8988T (cell line): ENCODE data around the gene ZNF701.
"Not testable (repeated sequence)": the region's sequence is repeated elsewhere in the genome, so short reads cannot be mapped to it uniquely, and the experiment has no call there.

Experiments used
- DNase-seq: peaks from one replicate; pipeline ENCODE4 v3.0.0; 2011

The ZNF701 gene

GRCh38 chr19:52566588-52566987 lies 3.5 kb upstream of the ZNF701 start:
- DNase-seq = no peak

GRCh38 chr19:52567921-52568320 lies 2.2 kb upstream of the ZNF701 start:
- DNase-seq = no peak

GRCh38 chr19:52569638-52569999 lies 468 bp upstream of the ZNF701 start:
- DNase-seq = not testable (repeated sequence)

DNA sequence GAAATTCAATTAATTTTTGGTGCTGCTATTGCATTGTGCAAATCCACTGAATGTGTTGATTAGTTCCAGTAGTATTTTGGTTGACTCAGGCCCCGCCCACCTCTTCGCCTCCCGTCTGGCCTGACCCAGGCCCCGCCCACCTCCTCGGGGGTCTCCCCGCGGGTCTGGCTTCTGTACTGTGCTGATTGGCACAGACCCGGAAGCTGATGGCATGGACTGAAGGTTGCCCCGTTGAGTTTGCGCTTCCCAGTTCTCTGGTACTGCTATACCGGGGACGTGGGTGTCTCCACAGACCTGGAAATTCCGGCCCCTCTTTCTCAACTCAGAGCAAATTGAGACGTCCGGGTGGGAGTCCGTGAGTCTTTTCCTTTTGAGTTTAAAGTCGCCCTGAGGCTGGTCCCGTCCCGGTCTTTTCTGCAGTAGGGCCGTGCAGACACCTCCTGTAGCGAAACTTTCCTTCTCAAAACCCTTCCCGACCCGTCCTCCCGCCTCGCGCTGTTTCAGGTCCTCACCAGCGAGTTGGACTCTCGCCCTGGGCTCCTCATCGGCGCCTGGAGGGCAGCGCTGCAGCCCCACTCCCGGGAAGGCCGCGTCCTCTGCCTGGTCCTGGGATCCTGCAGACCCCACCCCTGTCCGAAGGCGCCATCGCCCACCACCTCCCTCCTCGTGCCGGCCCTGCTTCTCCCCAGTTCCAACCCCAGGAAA lies 14.8 kb downstream of the ZNF701 start:
- DNase-seq = no peak

DNA sequence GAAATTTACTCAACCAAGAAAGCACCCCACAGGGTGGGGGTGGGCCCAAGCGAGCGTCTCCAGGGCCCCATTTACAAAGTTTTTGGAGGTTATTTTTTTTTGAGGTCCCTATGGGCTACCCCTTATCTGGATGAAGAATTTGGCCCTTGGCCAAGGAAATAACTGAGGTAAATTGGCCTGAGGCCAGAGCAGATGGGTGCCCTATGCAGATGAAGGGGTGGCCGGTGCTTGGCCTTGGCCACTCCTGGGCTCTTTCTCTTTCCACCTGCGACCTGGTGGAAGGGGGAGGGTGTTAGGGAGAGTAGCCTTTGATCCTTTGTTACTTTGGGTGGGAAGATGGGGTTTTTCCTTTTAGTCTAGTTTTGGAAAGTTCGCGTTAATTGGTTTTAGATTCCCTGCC lies 15.5 kb downstream of the ZNF701 start:
- no peak for DNase-seq

DNA sequence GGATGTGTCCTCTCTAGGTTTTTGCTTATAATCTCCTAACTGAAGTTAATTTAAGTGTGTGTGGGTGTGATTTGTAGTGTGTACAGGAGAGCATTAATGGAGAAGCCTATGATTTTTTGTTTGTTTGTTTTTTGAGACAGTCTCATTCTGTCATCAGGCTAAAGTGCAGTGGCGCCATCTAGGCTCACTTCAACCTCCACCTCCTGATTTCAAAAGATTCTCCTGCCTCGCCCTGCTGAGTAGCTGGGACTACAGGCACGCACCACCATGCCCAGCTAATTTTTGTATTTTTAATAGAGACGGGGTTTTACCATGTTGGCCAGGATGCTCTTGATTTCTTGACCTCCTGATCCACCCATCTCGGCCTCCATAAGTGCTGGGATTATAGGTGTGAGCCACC lies 20.6 kb downstream of the ZNF701 start:
- no peak for DNase-seq

- no peak for DNase-seq
Observed at GRCh38 chr19:52592301-52592700, 22.2 kb downstream of the ZNF701 start.

- DNase-seq = not testable (repeated sequence)
Observed at GRCh38 chr19:52593441-52593840, 23.4 kb downstream of the ZNF701 start.

DNA sequence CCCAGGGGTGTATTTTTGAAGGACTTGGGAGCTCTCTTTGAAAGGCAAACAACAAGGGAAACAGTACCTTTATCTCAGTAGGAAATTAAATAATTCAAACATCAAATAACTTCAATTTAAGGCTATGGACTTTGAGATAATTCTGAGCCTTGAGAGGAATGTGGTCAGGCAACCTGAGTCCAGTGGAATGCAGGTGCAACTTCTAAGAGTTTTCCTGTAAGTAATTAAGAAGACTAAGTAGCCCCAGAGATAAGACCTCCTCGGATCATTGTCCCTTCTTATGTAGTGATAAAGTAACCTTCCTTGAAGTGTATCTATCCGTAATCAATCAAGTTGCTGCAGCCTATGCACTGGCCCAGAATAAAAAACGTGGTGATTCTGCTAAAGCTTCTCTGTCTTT lies 29.2 kb downstream of the ZNF701 start:
- DNase-seq = no peak

GRCh38 chr19:52600639-52601024 lies 30.5 kb downstream of the ZNF701 start:
- DNase-seq = no peak

DNA sequence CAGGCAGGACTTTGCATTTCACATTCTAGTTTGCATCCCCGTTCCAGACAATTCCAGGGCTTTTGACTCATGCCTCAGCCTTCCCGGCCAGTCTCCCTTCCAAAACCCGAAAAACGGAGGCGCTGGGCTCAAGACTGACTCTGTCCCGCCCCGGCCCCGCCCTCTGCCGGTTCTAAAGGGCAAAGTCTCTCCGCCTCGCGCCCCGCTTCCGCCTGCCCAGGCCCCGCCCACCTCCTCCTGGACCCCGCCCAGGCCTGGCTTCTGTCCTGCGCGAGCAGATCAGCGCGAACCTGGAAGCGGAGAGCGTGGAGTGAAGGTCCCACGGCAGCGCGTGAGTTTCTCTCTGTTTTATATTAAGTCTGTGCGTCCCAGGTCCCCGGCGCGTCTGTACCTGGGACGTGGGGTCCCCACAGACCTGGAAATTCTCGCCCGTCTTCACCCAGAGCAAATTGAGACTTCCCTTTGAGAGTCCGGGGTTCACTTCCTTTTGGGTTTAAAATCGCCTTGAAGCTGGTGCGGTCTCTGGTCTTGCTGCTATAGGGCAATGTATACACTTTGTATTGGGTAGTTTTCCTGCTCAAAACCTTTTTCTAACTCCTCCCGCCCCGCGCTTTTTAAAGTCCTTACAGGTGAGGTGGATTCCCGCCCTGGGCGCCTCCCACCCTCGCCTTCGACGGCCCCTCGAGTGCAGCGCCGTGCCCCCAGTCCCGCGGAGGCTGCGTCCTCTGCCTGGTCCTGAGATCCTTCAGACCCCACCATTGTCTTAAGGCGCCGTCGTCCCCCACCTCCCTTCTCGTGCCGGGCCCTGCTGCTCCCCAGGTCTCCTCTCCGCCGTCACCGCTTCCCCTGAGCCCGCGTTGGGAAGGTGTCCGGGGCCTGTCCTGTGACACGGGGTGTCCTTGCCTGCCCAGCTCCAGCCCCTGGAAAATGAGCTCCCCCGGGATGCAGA lies 31.2 kb downstream of the ZNF701 start:
- DNase-seq = peak; percentile 60

DNA sequence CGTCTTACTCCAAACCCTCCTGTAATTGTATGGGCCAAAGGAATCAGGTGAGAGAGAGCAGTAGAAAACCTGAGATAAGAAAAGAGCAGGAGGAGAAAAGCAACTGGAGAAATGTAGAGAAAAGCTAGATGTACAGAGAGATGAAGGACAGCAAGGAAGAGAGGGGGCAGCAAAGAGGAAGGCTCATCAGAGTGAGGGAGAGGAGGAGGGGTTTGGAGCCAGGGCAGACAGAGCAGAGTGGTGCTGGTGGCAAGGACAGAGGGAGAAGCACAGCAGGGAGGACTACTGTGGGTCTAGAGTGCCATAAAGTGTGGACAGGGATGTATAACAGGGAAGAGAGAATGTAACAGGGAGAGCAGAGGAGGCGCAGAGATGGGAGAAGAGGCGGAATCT lies 31.9 kb downstream of the ZNF701 start:
- DNase-seq = not testable (repeated sequence)

GRCh38 chr19:52602941-52603340 lies 32.9 kb downstream of the ZNF701 start:
- no peak for DNase-seq

DNA sequence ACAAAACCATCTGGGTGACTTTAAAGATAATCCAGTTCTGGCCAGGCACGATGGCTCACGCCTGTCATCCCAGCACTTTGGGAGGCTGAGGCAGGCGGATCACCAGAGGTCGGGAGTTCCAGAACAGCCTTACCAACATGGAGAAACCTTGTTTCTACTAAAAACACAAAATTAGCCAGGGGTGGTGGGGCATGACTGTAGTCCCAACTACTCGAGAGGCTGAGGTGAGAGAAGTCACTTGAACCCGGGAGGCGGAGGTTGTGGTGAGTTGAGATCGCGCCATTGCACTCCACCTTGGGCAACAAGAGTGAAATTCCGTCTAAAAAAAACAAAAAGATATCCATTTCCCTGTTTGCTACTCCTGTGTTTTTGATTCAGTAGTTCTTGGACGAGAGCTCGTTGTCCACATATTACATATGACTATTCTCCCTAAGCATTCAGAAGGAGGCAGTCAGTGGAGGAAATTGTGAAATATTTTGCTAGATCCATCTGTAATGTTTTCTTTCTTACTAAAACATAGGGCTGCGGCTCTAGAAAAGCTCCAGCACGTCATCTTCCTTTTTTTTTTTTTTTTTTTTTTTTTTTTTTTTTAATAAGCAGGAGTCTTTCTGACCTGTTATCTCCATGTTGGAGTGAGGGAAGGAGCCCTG lies 33.6 kb downstream of the ZNF701 start:
- DNase-seq = no peak

GRCh38 chr19:52613299-52613906 lies 43.3 kb downstream of the ZNF701 start:
- DNase-seq = no peak

GRCh38 chr19:52621376-52621775 lies 51.3 kb downstream of the ZNF701 start:
- DNase-seq = no peak

GRCh38 chr19:52622261-52622660 lies 52.2 kb downstream of the ZNF701 start:
- DNase-seq = no peak

GRCh38 chr19:52626915-52627314 lies 56.8 kb downstream of the ZNF701 start:
- no peak for DNase-seq

DNA sequence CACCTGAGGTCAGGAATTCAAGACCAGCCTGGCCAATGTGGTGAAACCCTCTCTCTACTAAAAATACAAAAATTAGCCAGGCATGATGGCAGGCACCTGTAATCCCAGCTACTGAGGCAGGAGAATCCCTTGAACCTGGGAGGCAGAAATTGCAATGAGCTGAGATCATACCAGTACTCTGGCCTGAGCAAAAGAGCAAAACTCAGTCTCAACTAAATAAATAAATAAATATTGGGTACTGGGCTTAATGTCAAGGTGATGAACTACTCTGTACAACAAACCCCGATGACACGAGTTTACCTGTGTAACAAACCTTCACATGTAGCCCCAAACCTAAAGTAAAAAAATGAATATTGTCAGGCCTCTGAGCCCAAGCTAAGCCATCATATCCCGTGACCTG lies 57.4 kb downstream of the ZNF701 start:
- not testable (repeated sequence) for DNase-seq

DNA sequence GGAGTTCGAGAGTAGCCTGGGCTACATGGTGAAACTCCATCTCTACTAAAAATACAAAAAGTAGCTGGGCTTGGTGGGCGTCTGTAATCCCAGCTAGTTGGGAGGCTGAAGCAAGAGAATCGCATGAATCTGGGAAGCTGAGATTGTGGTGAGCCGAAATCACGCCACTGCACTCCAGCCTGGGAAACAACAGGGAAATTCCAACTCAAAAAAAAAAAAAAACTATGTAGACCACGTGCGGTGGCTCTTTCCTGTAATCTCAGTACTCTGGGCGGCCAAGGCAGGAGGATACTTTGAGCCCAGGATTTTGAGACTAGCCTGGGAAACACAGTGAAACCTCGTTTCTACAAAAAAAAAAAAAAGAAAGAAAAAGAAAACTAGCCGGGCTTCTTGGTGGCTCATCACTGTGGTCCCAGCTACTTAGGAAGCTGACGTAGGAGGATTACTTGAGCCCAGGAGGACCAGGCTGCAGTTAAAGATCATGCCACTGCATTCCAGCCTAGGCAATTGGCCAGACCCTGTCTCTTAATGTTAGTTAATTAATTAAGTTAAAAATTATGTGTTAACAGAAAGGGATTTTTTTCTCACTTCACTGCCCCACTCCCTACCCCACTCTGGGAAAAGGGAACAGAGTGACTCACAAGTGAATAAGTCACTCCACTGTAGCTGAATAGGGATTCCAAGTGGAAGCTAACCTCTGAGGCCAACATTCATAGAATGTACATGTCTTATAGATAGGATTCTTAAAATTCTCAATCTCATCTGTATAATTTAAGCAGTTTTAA lies 65.9 kb downstream of the ZNF701 start:
- no peak for DNase-seq
